AG09319 (cell line): ENCODE measurements around the gene ZNF841.
"Not testable (repeated sequence)": the region's sequence is repeated elsewhere in the genome, so short reads cannot be mapped to it uniquely, and the experiment has no call there.

Experiments
- DNase-seq: peaks from one replicate; pipeline ENCODE4 v3.0.0-alpha.2; 2010; ENCODE audit warnings: low read depth; ENCODE audit errors: extremely low read depth
- TF ChIP-seq, protein P1 (sequence below): IDR thresholded peaks from 2 replicates; pipeline ENCODE4 v1.5.1; 2011; ENCODE audit warnings: low read depth, mild to moderate bottlenecking, inconsistent platforms, low read length, moderate library complexity

The ZNF841 gene

DNA sequence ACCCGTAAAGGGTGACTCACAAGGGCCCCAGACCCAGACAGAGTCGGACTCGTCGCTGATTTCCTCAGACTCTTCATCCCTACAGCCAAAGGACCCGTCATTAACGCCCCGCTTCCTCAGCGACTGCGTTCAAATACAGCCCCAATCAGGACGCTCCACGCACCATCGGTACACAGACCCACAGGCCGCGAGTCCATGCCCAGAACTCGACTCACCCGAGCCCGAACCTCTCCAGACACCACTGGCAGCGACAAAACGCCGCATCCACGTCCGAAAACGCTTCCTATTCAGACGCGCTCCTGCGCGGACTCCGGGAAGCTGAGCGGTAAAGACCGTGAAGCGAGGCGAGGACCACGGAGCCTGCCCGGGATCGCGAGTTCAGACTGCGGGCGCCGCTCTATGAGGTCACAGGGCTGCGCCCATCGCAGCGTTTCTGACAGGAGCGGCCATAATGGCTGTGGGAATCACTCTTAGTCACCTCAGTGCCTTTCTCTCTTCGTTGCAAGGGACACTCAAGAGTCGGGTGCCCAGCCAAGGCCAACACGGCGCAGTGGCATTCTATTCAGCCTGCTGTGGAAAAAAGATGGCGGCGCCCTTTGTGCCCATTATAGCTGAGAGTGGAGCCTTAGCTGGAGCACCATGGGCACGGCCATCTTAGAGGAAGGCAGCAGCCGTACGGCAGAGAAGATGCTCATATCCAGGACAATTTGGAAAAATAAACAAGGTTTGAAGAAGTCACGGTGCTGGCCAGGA lies 67.4 kb downstream of the ZNF841 start, which contains the start of gene ZNF614:
Gene ZNF614, minus strand, starts transcription at position 353 of the 753 bp plus-strand sequence. CDS start 2,634 bp downstream, outside the sequence.
- TF ChIP-seq, protein P1, sequence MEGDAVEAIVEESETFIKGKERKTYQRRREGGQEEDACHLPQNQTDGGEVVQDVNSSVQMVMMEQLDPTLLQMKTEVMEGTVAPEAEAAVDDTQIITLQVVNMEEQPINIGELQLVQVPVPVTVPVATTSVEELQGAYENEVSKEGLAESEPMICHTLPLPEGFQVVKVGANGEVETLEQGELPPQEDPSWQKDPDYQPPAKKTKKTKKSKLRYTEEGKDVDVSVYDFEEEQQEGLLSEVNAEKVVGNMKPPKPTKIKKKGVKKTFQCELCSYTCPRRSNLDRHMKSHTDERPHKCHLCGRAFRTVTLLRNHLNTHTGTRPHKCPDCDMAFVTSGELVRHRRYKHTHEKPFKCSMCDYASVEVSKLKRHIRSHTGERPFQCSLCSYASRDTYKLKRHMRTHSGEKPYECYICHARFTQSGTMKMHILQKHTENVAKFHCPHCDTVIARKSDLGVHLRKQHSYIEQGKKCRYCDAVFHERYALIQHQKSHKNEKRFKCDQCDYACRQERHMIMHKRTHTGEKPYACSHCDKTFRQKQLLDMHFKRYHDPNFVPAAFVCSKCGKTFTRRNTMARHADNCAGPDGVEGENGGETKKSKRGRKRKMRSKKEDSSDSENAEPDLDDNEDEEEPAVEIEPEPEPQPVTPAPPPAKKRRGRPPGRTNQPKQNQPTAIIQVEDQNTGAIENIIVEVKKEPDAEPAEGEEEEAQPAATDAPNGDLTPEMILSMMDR, result no peak
- DNase-seq, result peak; percentile 51

DNA sequence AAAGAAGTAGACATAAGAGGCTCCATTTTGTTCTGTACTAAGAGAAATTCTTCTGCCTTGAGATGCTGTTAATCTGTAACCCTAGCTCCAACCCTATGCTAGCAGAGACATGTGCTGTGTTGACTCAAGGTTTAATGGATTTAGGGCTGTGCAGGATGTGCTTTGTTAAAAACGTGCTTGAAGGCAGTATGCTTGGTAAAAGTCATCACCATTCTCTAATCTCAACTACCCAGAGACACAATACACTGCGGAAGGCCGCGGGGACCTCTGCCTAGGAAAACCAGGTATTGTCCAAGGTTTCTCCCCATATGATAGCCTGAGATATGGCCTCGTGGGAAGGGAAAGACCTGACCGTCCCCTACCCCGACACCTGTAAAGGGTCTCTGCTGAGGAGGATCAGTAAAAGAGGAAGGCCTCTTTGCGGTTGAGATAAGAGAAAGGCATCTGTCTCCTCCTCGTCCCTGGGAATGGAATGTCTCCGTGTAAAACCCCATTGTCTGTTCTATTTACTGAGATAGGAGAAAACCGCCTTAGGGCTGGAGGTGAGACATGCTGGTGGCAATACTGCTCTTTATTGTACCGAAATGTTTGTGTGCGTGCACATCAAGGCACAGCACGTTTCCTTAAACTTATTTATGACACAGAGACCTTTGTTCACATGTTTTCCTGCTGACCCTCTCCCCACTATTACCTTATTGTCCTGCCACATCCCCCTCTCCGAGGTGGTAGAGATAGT lies 69.1 kb downstream of the ZNF841 start:
- DNase-seq, result not testable (repeated sequence)

DNA sequence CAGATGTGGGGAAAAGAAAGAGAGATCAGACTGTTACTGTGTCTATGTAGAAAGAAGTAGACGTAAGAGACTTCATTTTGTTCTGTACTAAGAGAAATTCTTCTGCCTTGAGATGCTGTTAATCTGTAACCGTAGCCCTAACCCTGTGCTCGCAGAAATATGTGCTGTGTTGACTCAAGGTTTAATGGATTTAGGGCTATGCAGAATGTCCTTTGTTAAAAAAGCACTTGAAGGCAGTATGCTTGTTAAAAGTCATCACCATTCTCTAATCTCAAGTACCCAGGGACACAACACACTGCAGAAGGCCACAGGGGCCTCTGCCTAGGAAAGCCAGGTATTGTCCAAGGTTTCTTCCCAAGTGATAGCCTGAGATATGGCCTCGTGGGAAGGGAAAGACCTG lies 71.1 kb downstream of the ZNF841 start:
- DNase-seq, result not testable (repeated sequence)

DNA sequence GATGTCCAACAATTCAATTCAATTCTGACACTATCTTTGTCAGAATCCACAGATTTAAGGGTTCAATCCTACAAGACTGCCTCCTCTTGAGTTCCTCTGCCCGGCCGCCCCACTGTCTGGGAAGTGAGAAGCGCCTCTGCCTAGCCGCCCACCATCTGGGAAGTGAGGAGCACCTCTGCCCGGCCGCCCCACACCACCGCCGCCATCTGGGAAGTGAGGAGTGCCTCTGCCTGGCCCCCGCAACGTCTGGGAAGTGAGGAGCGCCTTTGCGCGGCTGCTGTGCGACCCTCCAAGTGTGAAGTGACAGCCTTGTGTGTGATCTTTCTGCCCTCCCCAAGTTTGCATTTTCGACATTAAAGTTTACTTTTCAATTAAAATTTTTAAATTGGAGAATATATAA lies 73.4 kb downstream of the ZNF841 start:
- TF ChIP-seq, protein P1, result no peak
- no peak for DNase-seq

DNA sequence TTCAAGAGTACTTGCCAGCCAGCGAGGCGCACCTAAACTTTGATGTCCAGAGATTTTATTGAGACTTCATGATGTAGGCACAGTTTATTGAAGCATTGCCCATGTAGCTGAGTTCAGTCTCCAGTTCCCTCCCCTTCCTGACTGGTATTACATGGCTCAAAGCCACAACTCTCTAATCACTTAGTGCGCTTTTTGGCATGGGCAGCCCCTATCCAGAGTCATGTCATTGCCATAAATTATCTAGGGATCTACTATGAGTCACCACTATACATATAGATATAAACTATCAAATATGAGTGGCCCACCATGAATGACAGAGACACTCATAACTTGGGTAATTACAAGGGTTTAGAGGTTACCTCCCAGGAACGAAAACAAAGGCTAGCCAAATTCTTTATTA lies 75.1 kb downstream of the ZNF841 start:
- TF ChIP-seq, protein P1, result no peak

More for the DNA sequence above, 75.1 kb downstream of the ZNF841 start:
- DNase-seq, result no peak
